HG03575 (cell line): Measurements from ENCODE around the gene AGPAT2.

Experiments used
- ATAC-seq: cut with Tn5 transposase; IDR thresholded peaks from one replicate; pipeline ENCODE4 v1.9.1; 2021; ENCODE audit not compliant: unreplicated experiment, insufficient number of reproducible peaks, low FRiP score; ENCODE audit errors: extremely low read depth

AGPAT2 gene

GRCh38 chr9:136656183-136656738 is 31.0 kb downstream of the AGPAT2 start:
- no peak for ATAC-seq

GRCh38 chr9:136655536-136656182 is 31.6 kb downstream of the AGPAT2 start:
- ATAC-seq, result no peak

GRCh38 chr9:136654820-136655535 is 32.3 kb downstream of the AGPAT2 start:
- no peak for ATAC-seq

GRCh38 chr9:136653323-136654079 is 33.8 kb downstream of the AGPAT2 start:
- ATAC-seq, result no peak

GRCh38 chr9:136651860-136652259 is 35.4 kb downstream of the AGPAT2 start:
- ATAC-seq, result no peak

GRCh38 chr9:136650648-136651047 is 36.6 kb downstream of the AGPAT2 start:
- no peak for ATAC-seq

- no peak for ATAC-seq
Measured at GRCh38 chr9:136650021-136650420, 37.2 kb downstream of the AGPAT2 start.

GRCh38 chr9:136648751-136649150 is 38.5 kb downstream of the AGPAT2 start:
- ATAC-seq, result no peak

- no peak for ATAC-seq
Measured at GRCh38 chr9:136646827-136647711, 40.2 kb downstream of the AGPAT2 start.

- ATAC-seq, result no peak
Measured at GRCh38 chr9:136645903-136646754, 41.1 kb downstream of the AGPAT2 start.

- no peak for ATAC-seq
Measured at GRCh38 chr9:136645352-136645902, 41.8 kb downstream of the AGPAT2 start.

- no peak for ATAC-seq
Measured at GRCh38 chr9:136644593-136645351, 42.5 kb downstream of the AGPAT2 start.

- ATAC-seq, result no peak
Measured at GRCh38 chr9:136644343-136644592, 43.0 kb downstream of the AGPAT2 start.

GRCh38 chr9:136643596-136644342 is 43.5 kb downstream of the AGPAT2 start:
- ATAC-seq, result no peak

GRCh38 chr9:136642439-136642921 is 44.8 kb downstream of the AGPAT2 start:
- no peak for ATAC-seq
